IPS-18c (cell line): ENCODE data around the gene CEP112.

ENCODE experiments used
- H3K4me3 ChIP-seq: 2 replicates; pipeline ENCODE4 v1.7.0; 2013; ENCODE audit warnings: low read depth, mild to moderate bottlenecking, low read length, moderate library complexity; ENCODE audit not compliant: insufficient read depth
- H3K9me3 ChIP-seq: one replicate; pipeline ENCODE4 v1.6.1; 2013; ENCODE audit warnings: mild to moderate bottlenecking, low read length, moderate library complexity; ENCODE audit not compliant: control insufficient read depth, insufficient read depth

Gene CEP112

DNA sequence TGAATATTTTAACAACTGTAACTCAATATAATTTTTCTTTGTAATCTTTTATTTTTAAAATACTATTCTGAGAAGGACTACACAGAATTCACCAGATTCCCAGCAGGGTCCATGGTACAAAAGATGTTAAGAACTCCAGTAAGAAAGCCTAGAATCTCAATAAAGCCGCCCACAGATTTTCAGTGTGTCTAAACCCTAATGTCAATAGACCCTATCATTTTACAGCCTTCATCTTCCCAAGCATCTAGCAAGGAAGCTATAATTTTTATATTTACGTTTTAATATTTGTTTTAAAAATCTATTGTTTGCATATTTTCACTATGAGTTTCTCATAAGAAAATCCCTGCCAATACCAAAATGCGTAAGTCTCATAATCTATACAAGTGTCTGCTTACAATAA, 148.5 kb downstream of the CEP112 start:
- Histone ChIP-seq H3K4me3 (no peak overlapping the region), H3K9me3 (no peaks in the 10 kb centered on the region)

DNA sequence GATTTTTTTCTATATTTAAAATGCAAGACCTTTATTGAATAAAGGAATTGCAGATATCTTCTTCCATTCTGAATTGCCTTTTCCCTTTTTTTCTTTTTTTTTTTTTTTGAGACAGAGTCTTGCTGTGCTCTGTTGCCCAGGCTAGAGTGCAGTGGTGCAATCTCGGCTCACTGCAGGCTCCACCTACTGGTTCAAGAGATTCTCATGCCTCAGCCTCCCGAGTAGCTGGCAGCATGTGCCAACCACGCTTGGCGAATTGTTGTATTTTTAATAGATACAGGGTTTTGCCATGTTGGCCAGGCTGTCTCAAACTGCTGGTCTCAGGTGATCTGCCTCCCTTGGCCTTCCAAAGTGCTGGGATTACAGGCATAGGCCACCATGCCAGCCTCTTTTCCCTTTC, 151.5 kb downstream of the CEP112 start:
- H3K4me3 ChIP-seq: no peak overlapping the region
- no peaks in the 10 kb centered on the region for H3K9me3 ChIP-seq

DNA sequence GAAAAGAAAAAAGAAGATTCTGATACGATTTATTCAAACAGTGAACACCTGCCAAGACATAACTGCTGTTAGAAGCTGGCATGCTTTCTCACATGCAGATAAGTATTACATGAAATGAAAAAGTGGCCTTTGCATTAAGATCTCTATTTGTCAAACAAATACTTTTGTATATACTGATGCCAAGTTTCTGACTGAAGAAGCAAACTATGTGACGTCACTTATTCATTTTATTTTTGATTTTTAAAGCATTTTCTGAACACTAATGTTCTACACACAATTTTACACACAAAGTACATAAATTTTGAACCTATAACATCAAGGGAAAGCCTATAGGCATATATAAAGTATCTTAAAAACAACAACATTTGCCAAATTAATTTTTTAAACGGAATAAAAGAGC, 153.8 kb downstream of the CEP112 start:
- no peak overlapping the region for H3K4me3 ChIP-seq
- H3K9me3 ChIP-seq: no peaks in the 10 kb centered on the region

DNA sequence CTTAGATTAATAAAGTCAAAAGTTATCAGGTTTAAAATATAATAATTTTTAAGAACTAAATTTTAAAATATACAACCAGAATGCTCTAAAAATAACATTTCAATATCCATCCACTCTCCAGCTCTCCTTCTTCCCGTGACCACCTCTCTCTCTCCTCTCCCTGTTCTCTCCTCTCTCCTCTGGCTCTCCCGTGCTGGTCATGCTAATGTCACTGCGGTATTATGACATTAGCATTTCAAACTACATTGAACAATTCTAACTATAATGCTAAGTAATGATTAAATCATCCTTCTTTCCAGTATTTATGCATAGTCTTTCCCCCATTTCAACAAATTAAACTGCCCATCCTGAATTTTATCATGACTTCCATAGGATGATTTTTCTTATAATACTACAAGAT, 154.7 kb downstream of the CEP112 start:
- H3K9me3 ChIP-seq: no peaks in the 10 kb centered on the region
- no peak overlapping the region for H3K4me3 ChIP-seq

DNA sequence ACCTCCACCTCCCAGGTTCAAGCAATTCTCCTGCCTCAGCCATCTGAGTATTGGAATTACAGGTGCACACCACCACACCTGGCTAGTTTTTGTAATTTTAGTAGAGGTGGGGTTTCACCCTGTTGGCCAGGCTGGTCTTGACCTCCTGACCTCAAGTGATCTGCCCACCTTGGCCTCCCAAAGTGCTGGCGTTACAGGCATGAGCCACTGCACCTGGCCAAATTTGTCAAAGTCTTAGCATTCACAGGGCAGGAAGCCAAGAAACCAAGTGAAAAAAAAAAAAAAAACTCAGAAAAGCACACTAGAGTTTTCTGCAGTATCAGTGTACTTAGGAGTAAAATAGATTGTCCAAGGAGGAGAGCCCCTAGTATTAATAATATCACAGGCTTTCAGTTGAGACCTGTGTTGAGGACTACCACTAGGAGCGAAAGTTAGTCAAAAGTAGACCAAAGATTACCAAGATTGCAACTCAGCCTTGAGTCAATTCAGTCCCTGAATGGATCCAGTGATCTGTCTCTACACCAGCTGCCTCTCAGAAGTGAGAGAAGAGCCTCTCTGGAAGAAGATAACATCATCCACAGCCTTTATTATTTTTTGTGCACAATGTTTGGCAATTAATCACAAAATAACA, 159.7 kb downstream of the CEP112 start:
- no peak overlapping the region for H3K4me3 ChIP-seq
- no peaks in the 10 kb centered on the region for H3K9me3 ChIP-seq

DNA sequence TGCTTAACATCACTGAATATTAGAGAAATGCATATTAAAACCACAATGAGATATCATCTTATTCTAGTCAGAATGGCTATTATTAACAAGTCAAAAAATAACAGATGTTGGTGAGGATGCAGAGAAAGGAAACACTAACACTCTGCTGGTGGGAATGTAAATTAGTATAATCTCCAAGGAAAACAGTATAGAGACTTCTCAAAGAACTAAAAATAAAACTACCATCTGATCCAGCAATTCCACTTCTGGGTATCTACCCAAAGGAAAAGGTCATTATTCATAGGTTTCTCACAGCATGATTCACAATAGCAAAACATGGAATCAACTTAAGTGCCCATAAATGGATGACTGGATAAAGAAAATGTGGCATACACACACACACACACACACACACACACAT, 166.4 kb downstream of the CEP112 start:
- Histone ChIP-seq H3K4me3 (no peak overlapping the region), H3K9me3 (no peaks in the 10 kb centered on the region)

DNA sequence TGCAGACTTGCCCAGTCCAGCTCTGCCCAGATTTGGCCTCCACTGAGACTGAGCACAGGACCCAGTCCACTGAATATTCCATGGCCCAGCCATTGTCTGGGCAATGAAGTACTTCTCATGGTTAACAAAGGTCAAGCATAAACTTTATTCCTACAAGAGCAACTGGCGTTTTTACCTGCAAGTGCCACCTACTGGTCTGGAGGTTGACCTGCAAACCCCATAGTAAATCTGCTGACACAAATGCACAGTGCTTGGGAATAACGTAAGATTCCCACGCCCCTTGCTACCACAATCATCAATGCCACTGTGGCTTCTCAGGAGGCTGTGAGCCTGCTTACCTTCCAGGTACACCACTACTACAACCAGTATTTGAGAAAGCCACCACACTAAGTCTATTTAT, 170.2 kb downstream of the CEP112 start:
- no peak overlapping the region for H3K4me3 ChIP-seq

DNA sequence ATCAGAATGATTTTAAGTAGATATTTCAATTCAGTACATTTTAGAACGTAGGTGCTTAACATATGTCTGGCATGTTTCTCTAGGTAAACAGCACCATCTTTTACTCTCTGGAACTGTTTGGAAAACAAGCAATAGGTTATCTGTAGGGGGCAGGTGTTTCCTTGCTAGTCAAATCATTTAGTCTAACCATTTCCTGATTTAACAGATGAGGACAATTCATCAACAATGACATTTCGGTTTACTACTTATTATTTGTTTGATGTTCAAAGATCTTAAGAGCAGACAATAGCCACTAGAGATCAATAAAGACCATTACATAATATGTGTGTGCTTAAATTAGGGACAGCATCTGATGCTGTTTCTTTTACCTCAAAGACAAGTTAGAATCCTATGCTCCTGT, 173.1 kb downstream of the CEP112 start:
- Histone ChIP-seq H3K4me3 (no peak overlapping the region), H3K9me3 (no peaks in the 10 kb centered on the region)

More for the DNA sequence above, 170.2 kb downstream of the CEP112 start:
- H3K9me3 ChIP-seq: no peaks in the 10 kb centered on the region

DNA sequence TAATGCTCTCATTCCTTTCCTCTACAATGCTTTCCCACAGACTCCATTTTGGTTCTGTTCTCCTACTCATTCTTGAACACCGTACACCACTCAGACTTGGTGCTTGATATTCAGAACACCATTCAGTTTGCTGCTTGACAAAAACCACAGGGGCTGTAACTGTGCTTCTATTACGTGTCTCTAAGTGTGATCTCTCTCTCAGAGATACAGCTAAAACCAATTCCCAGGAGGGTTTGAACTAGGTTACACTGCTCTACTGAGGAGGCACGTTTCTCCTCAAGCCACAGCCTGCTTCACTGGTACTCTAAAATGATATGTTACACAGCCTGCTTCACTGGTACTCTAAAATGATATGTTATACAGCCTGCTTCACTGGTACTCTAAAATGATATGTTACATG, 175.7 kb downstream of the CEP112 start:
- Histone ChIP-seq H3K4me3 (no peak overlapping the region), H3K9me3 (no peaks in the 10 kb centered on the region)

DNA sequence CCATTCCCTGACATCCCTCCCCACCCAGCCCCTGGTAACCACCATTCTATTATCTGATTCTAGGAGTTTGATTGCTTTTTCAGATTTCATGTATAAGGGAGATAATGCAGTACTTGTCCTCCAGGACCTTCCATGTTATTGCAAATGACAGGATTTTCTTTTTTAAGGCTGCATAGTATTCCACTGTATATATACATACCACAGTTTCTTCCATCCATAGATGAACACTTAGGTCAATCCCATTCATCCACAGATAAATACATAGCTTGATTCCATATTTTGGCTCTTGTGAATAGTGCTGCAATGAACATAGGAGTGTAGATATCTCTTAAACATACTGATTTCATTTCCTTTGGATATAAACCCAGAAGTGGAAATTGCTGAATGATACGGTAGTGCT, 183.3 kb downstream of the CEP112 start:
- H3K4me3 ChIP-seq: no peak overlapping the region
- no peaks in the 10 kb centered on the region for H3K9me3 ChIP-seq

DNA sequence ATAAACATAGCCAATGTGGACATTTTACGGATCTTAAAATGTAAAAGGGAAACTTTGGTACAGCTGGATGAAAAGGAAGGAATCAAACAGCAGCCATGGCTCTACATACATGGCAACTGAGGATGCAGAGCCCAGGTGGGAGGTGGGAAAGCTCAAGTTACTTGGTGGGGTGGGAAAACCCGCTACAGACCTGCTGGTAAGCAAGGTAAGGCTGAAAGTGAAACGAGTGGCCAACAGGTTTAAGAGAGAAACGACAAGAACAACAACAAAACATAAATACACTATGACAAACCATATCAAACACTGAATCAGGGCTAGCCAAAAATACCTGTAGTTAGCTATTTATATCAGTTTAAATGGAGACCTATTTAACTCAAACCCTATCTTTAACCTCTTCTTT, 185.3 kb downstream of the CEP112 start:
- Histone ChIP-seq H3K4me3 (no peak overlapping the region), H3K9me3 (peaks cover 2% of the 10 kb centered on the region)

DNA sequence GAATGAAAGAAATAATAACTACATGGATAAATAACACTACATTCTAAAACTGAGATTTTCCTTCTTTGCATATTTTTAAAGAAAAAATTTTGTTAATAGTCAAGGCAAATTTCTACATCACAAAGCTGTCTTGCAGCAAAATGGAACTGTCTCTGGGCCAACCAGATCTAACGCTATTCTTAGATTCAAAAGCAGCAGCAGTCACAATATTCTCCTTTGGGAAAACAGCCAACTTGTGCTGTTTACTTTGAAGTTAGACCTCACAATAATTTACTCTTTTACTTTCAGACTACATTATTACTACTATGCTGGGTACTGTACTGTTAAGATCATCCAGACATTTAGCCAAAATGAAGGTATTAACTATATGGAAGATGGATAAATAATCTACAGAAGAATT, 189.1 kb downstream of the CEP112 start:
- peaks cover 2% of the 10 kb centered on the region for H3K9me3 ChIP-seq

DNA sequence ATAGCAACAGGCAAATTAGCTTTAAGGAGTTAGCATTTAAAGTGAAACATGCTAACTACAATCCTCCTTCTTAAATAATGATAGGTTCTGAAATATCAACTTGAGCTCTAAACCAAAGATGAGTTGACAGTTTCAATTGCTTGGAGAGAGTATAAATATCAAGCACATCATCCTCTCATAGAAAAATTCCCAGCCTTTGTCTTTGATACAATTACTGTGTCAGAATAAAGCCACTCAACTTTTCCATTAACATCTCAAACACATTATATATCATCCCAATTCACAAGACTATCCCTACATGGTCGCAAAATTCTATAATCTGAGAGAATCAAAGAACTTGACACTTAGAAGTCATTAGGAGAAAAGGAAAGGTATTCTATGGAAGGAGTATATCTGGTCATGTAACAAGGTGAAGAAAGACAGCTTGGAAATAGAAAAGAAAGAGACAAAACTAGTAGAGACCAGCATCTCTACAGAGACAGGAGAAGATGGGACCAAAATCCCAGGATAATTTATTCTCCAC, 189.8 kb downstream of the CEP112 start:
- no peak overlapping the region for H3K4me3 ChIP-seq

More for the DNA sequence above, 189.1 kb downstream of the CEP112 start:
- H3K4me3 ChIP-seq: no peak overlapping the region

DNA sequence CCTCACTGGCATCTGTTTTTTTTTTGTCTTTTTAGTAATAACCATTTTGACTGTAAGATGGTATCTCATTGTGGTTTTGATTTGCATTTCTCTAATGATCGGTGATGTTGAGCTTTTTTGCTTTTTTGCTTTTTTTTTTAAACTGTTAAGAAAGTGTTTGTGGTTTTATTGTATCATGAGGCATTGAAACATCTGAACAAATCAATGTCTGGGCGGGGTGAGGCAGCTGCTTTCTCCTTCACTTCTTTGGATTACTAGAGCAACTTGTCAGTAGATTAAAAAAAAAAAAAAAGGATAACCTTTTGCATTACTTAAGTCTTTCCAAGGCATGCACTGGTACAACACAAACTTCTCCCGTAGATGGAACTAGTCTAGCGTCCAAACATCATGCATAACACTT, 191.7 kb downstream of the CEP112 start:
- Histone ChIP-seq H3K4me3 (no peak overlapping the region), H3K9me3 (peaks cover 4% of the 10 kb centered on the region)

More for the DNA sequence above, 189.8 kb downstream of the CEP112 start:
- H3K9me3 ChIP-seq: peaks cover 2% of the 10 kb centered on the region

DNA sequence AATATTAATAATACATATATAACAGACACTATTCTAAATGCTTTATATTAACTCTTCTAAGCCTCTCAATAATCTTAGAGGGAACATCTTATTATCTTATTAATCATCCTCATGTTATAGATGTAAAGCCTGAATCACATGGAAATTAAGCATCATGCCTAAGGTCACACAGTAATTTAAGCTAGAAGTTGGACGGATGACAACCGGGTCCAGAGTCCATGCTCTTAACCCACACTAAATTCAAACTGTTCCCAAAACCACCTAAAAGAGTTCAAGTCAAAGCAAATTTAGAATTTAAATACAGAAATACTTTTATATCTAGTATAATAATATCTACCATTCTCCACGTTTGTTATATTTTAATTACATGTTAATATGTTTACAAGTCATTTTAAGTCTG, 193.3 kb downstream of the CEP112 start:
- peaks cover 4% of the 10 kb centered on the region for H3K9me3 ChIP-seq
- H3K4me3 ChIP-seq: no peak overlapping the region

DNA sequence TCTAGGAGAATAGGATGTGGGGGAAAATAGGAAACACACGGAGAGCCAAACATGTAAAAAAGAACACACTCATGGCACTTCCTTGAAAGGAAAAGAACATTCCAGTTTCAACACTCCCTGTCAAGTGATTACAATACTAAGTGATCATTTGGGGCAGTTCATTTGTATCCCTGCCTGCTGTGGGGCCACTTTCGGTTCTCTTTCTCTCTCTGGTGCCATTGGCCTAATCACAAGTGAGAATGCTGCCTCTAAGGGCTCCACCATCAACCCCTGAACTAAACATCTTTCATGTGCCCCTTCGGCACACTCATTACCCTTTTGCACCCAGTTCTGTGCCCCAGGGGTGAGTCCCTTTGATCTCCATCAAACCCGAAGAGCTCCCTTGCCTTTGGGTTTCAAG, 197.3 kb downstream of the CEP112 start:
- peaks cover 2% of the 10 kb centered on the region for H3K9me3 ChIP-seq
- no peak overlapping the region for H3K4me3 ChIP-seq

DNA sequence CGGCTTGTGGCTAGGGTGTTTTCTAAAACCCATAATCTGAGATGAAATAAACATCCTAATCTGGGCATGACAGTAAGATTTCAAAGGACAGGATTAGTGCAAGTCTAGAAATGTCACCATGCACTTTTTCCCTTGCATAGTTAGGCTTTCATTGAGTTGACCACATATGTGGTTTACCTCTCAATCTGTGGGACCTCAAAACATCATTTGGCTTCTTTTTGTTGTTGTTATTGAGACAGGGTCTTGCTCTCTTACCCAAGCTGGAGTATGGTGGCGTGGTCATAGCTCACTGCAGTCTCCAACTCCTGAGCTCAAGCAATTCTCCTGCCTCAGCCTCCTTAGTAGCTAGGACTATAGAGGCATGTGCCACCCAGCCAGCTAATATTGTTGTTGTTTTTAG, 197.8 kb downstream of the CEP112 start:
- Histone ChIP-seq H3K4me3 (no peak overlapping the region), H3K9me3 (peaks cover 2% of the 10 kb centered on the region)

DNA sequence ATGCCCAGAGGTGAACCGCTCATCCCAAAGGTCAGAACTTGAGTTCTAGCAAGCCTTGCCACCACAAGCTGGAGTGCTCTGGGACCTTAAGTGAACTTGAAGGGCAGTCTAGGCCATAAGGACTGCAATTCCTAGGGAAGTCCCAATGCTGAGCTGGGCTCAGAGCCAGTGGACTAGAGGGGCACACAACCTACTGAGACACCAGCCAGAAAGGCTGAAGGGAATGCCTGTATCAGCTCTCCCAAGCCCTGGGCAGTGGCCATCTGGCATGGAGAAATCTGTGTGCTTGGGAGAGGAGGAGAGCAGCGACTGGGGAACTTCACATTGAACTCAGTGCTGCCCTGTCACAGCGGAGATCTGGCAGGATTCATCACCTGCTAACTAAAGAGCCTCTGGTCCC, 201.3 kb downstream of the CEP112 start:
- Histone ChIP-seq H3K4me3 (no peak overlapping the region), H3K9me3 (peaks cover 2% of the 10 kb centered on the region)

DNA sequence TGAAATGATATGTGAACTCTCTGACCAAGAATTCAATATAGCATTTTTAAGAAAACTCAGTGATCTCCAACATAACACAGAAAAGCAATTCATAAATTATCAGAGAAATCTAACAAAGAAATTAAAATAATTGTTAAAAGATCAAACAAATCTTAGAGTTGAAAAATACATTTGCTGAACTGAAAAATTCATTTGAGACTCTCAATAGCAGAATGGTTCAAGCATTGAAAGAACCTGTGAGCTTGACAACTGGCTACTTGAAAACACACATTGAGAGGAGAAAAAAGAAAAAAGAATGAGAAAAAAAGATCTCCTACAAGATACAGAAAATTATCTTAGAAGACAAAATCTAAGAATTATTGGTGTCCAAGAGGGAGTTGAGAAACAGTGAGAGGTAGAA, 203.5 kb downstream of the CEP112 start:
- H3K4me3 ChIP-seq: no peak overlapping the region
- H3K9me3 ChIP-seq: no peaks in the 10 kb centered on the region
